Epithelial cell of esophagus (primary cell): ENCODE results near the gene ZNF554.

Source experiments
- DNase-seq: peaks from one replicate; pipeline ENCODE4 v3.0.0; 2010; ENCODE audit warnings: low read depth
- H3K4me3 ChIP-seq: 2 replicates; pipeline ENCODE4 v1.5.1; 2011; ENCODE audit warnings: mild to moderate bottlenecking, low read length, control low read depth
- CTCF ChIP-seq: IDR thresholded peaks from 2 replicates; pipeline ENCODE4 v1.5.1; 2011; ENCODE audit warnings: low read depth, mild to moderate bottlenecking, low read length, control low read depth, inconsistent platforms; ENCODE audit not compliant: insufficient read depth; ENCODE audit errors: missing control alignments

The ZNF554 gene

DNA sequence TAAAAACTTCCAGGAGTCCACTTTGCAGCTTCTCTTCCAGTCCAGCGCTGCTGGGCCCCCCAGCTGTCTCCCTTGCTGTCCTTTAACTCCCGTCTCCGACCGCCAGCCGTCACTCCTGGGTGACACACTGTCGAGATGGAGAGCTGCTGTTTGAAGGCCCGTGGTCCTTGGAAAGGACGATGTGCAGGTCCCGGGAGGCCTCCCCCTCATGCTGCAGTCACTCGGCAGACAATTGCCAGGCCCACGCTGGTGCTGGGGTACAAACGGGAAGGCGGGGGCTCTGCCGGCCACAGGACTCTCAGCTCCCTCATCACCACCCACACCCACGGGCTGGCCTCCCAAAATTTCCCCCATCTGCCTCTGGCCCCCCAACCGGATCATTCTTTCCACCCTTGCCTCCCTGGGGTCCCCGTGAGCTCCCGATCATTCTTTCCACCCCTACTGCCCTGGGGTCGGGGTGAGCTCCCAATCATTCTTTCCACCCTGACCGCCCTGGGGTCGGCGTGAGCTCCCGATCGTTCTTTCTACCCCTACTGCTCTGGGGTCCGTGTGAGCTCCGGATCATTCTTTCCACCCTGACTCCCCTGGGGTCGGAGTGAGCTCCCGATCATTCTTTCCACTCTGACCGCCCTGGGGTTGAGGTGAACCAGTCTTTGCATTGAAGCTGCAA lies 16.0 kb upstream of the ZNF554 start:
- H3K4me3 ChIP-seq: no peak overlapping the region
- TF ChIP-seq CTCF: no peak
- DNase-seq: no peak

DNA sequence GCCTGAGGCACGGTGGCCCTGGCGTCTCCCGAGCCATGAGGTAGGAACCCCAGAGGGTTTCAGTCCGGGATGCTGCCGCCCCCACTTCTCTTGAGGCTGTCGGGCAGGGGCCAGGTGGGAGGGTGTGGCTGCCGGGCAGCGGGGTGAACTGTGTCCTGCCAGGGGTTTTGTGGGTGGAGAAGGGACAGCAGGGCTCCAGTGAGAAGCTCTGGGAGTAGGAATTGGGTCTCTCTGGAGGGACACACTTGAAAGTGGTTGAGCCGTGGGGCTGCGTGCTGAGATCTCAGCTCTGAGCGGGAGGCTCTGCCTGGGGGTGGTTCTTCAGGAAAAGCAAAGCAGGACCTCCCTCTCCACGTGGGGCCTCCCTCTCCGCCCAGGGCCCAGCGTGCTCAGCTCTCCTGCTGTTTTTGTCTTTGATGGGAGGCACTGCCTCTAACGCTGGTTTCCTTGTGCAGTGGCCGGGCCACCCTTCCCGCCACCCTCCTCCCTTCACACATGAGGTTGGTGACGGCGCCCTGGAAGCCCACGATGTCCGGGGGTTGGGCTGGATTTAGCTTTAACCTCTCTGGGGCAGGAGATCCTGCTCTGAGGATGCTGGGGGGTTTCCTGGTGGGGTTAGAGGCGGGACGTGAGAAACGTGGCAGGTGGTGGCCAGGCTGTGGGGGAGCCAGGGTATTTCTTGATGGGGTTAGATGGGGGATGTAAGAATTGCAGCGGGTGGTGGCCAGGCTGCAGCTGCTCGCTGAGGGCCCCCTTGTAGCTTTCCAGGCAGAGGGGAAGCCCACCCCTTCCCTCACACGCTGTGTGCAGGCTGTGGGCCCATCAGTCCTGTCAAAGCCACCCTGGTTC lies 15.3 kb upstream of the ZNF554 start:
- no peak for DNase-seq
- H3K4me3 ChIP-seq: no peak overlapping the region
- TF ChIP-seq CTCF: no peak

DNA sequence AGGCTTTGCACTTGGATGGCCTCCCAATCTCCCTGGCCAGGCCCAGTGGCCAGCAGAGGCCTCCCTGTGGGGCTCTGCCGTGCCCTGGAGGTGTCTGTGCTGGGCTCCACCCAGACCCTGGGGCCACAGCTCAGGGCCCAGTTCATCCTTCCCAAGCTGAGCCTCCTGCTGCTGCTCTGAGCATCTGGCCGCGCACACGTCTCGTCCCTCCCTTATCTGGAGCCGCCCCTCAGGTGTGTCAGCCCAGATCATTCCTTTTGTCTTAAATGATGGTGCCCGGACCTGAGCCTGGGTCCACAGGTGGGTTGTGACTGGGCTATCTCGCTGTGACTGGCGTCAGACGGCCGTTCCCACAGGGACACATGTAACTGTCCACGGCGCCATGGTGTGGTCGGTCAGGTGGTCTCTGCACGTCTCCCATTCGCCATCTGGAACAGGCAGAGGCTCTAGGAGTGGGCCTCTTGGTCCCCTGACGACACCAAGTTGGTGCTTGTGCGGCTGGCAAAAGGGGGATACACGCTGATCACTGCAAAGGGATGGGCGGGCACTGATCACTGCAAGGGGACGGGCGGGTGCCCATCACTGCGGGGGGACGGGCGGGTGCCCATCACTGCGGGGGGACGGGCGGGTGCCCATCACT lies 14.3 kb upstream of the ZNF554 start:
- DNase-seq: no peak
- no peak for TF ChIP-seq CTCF
- no peak overlapping the region for H3K4me3 ChIP-seq

- no peak for DNase-seq
- no peak for TF ChIP-seq CTCF
Measured at GRCh38 chr19:2805991-2806649, 13.5 kb upstream of the ZNF554 start.

DNA sequence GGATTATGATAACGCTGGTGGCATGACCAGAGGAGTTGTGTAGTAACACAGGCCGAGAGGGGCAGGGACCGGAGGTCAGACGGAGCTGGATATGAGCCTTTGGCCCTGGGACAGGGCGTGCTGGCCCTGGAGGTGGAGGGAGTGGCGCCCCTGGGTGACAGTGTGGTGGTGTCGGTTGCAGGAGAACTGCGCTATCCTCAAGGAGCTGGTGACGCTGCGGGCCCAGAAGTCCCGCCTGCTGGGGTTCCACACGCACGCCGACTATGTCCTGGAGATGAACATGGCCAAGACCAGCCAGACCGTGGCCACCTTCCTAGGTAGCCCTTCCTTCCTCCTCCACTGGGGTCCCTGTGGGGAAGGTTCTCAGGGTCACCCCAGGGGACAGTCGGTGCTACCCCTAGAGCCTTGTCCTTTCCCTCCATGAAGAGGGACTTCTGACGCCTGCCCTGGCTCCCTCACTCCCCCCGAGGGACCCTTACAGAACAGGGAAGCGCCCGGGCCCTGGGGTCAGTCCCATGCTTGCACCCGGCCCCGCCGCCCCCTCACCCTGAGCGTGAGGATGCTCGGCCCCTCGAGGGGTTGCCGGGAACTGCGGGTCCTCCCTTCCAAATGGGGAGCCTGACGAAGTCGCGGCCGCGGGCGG lies 12.8 kb upstream of the ZNF554 start:
- no peak for DNase-seq
- no peak overlapping the region for H3K4me3 ChIP-seq
- no peak for TF ChIP-seq CTCF

More at GRCh38 chr19:2805991-2806649, 13.5 kb upstream of the ZNF554 start:
- no peak overlapping the region for H3K4me3 ChIP-seq

- no peak for DNase-seq
- TF ChIP-seq CTCF: no peak
- H3K4me3 ChIP-seq: no peak overlapping the region
Measured at GRCh38 chr19:2807379-2808128, 12.1 kb upstream of the ZNF554 start.
